Measurements from ENCODE around the gene CCDC78. TPM values are rescaled to one million over a fixed set of nuclear protein-coding genes. Genes with fewer than 3 reads are reported as not detected.

CCDC78 gene
- total and polyA plus RNA-seq, 2 of the 13 experiments (the other 11 are each of a cell fraction or from before 2014, with no cell fraction given), result 0.53 to 1.5 TPM

DNA sequence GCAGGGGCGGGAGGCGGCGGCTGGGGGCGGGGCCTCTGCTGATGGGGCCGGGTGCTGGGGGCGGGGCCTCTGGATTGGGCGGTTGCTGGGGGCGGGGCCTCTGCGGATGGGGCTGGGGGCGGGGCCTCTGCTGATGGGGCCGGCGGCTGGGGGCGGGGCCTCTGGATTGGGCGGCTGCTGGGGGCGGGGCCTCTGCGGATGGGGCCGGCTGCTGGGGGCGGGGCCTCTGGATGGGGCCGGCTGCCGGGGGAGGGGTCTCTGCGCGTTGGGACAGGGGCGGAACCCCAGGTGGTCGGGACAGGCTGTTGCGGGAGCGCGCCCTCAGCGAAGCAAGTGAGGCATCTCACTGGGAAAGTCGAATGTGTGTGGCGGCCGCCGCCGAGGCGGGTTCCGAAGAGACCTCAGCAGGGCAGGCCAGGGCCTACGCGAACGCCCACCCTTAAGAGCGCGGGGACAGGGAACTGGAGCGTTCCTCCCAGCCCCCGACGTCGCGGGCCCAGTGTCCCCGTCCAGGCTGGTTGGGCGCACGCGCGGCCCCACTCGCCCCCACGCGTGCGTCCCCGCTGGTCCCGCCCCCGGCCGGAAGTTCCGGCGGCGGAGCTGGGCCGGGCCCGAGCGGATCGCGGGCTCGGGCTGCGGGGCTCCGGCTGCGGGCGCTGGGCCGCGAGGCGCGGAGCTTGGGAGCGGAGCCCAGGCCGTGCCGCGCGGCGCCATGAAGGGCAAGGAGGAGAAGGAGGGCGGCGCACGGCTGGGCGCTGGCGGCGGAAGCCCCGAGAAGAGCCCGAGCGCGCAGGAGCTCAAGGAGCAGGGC, 46.2 kb downstream of the CCDC78 start, which contains the start of gene STUB1 (continued):
- TF ChIP-seq, protein P1, sequence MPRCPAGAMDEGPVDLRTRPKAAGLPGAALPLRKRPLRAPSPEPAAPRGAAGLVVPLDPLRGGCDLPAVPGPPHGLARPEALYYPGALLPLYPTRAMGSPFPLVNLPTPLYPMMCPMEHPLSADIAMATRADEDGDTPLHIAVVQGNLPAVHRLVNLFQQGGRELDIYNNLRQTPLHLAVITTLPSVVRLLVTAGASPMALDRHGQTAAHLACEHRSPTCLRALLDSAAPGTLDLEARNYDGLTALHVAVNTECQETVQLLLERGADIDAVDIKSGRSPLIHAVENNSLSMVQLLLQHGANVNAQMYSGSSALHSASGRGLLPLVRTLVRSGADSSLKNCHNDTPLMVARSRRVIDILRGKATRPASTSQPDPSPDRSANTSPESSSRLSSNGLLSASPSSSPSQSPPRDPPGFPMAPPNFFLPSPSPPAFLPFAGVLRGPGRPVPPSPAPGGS (CRISPR knock-in tag; IDR thresholded peaks at IDR 0.05), result no peak
- TF ChIP-seq, protein P2, sequence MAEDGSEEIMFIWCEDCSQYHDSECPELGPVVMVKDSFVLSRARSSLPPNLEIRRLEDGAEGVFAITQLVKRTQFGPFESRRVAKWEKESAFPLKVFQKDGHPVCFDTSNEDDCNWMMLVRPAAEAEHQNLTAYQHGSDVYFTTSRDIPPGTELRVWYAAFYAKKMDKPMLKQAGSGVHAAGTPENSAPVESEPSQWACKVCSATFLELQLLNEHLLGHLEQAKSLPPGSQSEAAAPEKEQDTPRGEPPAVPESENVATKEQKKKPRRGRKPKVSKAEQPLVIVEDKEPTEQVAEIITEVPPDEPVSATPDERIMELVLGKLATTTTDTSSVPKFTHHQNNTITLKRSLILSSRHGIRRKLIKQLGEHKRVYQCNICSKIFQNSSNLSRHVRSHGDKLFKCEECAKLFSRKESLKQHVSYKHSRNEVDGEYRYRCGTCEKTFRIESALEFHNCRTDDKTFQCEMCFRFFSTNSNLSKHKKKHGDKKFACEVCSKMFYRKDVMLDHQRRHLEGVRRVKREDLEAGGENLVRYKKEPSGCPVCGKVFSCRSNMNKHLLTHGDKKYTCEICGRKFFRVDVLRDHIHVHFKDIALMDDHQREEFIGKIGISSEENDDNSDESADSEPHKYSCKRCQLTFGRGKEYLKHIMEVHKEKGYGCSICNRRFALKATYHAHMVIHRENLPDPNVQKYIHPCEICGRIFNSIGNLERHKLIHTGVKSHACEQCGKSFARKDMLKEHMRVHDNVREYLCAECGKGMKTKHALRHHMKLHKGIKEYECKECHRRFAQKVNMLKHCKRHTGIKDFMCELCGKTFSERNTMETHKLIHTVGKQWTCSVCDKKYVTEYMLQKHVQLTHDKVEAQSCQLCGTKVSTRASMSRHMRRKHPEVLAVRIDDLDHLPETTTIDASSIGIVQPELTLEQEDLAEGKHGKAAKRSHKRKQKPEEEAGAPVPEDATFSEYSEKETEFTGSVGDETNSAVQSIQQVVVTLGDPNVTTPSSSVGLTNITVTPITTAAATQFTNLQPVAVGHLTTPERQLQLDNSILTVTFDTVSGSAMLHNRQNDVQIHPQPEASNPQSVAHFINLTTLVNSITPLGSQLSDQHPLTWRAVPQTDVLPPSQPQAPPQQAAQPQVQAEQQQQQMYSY (CRISPR knock-in tag; IDR thresholded peaks at IDR 0.05), result no peak
- no peak for TF ChIP-seq GATAD2A (CRISPR knock-in tag; IDR thresholded peaks at IDR 0.05)
- no peak for TF ChIP-seq TBX3 (IDR thresholded peaks at IDR 0.05; ENCODE audit: borderline replicate concordance)
- TF ChIP-seq KDM5A (IDR thresholded peaks at IDR 0.05; ENCODE audit: borderline replicate concordance, low read length), result peak; percentile 11; the same call in 1 of the 2 replicates
- TF ChIP-seq, protein P3, sequence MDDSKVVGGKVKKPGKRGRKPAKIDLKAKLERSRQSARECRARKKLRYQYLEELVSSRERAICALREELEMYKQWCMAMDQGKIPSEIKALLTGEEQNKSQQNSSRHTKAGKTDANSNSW (CRISPR knock-in tag; IDR thresholded peaks at IDR 0.05; ENCODE audit: borderline replicate concordance), result no peak
- TF ChIP-seq ZNF883 (CRISPR knock-in tag; IDR thresholded peaks at IDR 0.05; ENCODE audit: not compliant biosample characterization), result peak; percentile 2
- no peak for TF ChIP-seq ZNF33B (CRISPR knock-in tag; IDR thresholded peaks at IDR 0.05)
- no peak for TF ChIP-seq MEIS1 (CRISPR knock-in tag; IDR thresholded peaks at IDR 0.05; ENCODE audit: borderline replicate concordance)
- TF ChIP-seq PHF21A (CRISPR knock-in tag; IDR thresholded peaks at IDR 0.05), result 0 out of 2 replicates have a peak, but pooled peaks have one; percentile 27
- TF ChIP-seq, protein P4, sequence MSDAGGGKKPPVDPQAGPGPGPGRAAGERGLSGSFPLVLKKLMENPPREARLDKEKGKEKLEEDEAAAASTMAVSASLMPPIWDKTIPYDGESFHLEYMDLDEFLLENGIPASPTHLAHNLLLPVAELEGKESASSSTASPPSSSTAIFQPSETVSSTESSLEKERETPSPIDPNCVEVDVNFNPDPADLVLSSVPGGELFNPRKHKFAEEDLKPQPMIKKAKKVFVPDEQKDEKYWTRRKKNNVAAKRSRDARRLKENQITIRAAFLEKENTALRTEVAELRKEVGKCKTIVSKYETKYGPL (CRISPR knock-in tag; IDR thresholded peaks at IDR 0.05), result no peak
- 0 out of 2 replicates have a peak, but pooled peaks have one; percentile 32 for TF ChIP-seq ZNF557 (CRISPR knock-in tag; IDR thresholded peaks at IDR 0.05)
- TF ChIP-seq ZNF430 (CRISPR knock-in tag; IDR thresholded peaks at IDR 0.05), result peak; percentile 2; the same call in 1 of the 2 replicates
- TF ChIP-seq, protein P5, sequence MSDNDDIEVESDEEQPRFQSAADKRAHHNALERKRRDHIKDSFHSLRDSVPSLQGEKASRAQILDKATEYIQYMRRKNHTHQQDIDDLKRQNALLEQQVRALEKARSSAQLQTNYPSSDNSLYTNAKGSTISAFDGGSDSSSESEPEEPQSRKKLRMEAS (IDR thresholded peaks at IDR 0.05), result peak; percentile 80
- TF ChIP-seq ZNF768 (CRISPR knock-in tag; IDR thresholded peaks at IDR 0.05), result peak; percentile 63; the same call in 1 of the 2 replicates
- TF ChIP-seq MXD4 (CRISPR knock-in tag; IDR thresholded peaks at IDR 0.05), result no peak
- no peak for TF ChIP-seq ZNF577 (CRISPR knock-in tag; IDR thresholded peaks at IDR 0.05; ENCODE audit: borderline replicate concordance, low read depth)
